NCI-H748 treated with DMSO at 0.1 percent for 48 hours (cell line): ENCODE data around the gene PLA2G3.

Source experiments
- DNase-seq: peaks from one replicate; lab custom pipeline; 2025; lab: John Stamatoyannopoulos, UW

The PLA2G3 gene

DNA sequence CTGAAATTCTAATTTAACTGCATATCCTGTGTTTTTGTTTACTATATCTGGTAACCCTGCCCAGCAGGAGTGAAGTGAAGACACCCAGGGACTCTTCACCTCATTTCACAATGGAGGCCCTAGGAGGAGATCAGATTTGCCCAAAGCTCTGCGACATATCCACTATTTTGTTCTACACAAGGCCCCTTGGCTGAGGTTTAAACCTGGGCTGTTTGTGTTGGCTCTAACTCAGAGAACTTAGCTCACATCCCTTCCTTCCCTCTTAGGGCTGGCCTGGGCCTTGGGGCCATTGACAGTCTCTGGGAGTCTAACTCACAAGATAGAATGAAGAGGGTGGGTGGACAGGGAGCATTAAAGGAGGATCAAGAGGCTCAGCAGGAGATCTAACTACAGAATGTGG lies 8.2 kb upstream of the PLA2G3 start:
- no peak for DNase-seq

DNA sequence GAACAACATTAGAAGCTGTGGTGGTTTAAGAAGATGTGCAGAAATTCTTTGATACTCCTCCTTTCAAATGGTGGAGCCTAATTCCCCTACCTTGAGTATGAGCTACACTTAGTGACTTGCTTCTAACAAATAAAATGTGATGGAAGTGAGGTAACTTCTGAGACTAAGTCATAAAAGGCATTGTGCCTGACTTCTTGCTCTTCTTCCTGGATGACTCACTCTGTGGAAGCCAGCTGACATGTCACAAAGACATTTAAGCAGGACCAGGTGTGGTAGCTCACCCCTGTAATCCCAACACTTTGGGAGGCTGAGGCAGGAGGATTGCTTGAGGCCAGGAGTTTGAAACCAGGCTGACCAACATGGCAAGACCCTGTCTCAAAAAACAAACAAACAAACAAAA lies 3.9 kb upstream of the PLA2G3 start:
- DNase-seq, result no peak

DNA sequence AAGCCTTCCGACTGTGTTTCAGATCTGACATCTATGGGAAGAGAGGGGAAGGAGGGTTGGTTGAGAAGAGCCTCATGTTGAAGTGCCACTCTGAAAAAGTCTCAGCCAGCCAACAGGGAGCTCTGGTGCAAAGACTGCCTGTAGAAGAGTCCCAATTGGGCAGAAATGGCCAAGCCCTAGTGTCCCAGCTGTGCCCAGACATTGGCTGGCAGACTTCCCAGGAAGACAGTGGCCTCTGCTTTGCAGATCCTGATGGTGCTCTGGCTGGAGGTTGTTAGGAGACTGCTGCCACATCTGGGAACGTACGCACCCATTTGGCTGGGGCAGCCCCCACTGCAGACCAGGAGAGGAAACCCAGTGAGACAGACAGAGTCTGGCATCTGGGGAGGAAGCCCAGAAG lies 3.2 kb upstream of the PLA2G3 start:
- DNase-seq, result no peak

DNA sequence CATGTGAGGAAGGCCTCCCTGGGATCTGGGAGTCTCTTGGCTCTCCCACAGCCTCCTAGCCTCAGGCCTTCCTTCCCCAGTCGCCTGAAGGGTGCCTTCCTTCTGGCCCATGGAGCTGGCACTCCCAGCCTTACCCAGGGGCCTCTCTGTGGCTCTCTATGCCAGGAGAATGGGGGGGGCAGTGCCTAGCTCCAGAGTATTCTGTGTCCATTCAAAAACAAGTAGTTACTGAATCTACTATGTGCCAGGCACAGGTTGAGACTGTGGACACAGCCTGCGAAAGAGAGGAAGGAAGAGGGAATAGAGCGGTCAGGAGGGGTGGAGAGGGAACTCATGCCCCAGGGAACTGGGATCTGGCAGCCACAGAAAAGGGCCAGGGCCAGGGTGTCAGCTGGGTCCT lies 2.7 kb upstream of the PLA2G3 start:
- no peak for DNase-seq

DNA sequence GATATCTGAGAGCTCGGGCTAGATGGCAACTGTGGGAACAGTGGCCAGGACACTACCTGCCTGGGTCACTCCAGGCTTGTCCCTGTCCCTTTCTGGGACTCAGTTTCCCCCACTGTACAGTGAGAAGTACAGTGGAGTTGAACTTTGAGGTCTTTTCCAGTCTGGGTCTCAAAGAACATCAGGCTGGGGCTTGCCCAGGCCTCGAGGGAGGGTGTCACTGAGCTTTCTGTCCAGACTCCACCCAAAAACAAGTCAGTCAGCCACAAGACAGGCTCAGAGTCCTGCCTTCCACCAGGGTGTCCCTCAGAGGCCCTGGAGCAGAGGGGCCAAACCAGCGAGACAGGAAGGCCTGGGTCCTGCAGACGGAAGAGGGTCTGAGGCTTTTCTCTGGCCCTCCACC lies 2.0 kb upstream of the PLA2G3 start:
- DNase-seq, result no peak

DNA sequence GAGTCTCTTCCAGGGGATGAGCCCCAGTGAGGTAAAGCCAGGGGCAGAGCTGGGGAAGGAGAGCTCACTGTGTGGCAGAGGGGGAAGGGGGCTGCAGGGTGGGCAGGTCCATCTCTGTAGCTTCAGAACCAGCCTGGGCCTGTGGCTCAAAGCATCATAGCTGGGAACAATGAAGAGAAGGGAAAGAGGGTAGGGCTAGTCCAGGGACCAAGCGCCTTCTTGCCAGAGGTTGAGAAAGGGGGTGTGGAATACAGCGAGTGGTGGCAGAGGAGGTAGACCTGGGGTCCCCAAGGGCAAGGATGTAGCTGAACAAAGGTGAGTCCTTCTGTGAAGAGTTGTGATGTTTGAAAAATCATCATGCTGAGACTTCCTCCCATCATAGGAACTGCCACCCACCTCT lies 1.2 kb upstream of the PLA2G3 start:
- DNase-seq, result no peak

DNA sequence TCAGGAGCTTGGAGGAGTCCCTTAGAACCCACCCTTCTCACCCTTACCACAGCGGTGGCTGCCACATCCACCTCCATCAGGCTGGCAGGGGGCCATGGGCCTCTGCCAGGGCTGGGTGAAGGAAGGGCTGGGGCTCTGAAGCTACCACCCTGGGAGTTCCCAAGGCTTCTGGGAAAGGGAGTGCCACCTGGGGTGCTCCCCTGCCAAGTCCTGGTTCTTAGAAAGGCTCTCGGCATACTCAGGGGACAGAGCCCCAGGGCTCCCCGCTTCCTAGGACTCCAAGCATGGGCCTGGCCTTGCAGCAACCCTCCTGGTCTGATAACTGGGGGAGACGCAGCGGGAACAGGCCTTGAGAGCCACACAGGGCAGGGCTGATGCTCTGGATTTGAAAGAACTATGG lies 438 bp upstream of the PLA2G3 start:
- no peak for DNase-seq

DNA sequence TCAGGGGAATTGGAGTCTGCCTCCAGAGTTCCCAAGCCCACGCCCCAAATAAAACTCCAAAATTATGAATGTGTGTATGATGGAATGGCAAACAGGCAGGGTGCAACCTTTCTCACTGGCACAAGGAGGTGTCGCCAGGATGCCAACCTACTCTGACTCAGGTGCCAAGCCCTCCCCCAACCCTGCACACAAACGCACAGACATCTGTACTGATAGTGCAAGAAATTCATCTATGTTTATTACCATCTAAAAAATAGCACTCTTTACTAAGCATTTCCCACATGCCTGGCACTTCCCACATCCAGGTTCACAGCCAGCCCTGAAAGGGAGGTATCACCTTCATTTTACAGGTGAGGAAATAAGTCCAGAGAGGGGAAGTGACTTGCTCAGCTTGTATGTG lies 1.2 kb downstream of the PLA2G3 start:
- DNase-seq, result no peak

DNA sequence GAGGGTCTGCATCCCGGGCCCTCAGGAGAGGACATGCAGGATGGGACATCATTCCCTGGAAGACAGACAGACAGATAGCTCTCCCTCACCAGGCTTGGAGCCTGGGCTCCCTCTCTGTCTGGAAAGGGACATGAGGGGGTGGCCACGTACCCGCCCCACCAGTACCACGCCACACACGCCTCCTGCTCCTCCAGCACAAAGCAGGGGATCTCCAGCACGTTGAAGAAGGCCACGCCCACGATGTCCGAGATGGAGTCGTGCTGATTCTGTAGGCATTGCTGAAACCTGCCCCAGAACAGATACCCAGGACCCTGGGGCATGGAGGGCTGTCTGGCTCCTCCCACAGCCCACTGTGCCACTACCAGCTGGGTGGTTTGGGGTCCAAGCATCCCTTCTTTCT lies 2.2 kb downstream of the PLA2G3 start:
- DNase-seq, result no peak

DNA sequence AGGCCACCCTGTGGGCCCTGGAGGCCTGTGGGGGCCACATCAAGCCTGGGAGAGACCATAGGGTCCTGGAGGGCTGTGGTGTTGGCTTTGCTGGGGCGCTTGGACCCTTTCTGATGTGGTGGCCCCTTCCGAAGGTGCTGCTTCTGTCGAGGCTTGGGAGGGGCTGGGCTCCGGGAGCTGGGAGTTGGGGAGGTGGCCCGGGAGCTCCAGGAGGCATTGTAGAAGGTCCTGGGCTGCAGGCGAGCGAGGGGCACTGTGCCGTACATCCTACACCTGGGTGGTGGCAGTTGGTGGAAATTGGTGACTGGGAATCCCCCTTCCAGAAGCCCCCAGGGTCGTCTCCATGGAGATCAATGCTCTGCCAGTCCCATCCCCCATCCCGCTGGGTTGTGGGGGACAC lies 2.6 kb downstream of the PLA2G3 start:
- no peak for DNase-seq

DNA sequence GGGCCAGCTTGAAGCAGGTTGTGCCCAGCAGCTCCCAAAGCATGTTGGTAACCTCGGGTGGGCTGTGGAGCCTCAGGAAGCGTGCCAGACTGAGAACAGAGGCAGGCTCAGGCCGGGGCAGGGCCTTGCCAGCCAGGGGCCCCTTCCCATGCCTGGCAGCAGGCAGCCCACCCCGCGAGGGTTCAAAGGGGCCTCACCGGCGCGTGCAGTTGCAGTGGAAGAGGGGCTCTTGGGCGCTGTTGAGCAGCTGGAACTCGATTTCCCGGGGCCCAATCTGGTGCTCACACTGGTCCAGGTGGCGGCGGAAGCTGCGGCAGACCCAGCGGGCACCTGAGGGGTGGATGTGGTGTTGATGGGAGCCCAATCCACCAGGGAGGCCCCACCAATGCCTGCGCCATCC lies 3.6 kb downstream of the PLA2G3 start:
- DNase-seq, result no peak

DNA sequence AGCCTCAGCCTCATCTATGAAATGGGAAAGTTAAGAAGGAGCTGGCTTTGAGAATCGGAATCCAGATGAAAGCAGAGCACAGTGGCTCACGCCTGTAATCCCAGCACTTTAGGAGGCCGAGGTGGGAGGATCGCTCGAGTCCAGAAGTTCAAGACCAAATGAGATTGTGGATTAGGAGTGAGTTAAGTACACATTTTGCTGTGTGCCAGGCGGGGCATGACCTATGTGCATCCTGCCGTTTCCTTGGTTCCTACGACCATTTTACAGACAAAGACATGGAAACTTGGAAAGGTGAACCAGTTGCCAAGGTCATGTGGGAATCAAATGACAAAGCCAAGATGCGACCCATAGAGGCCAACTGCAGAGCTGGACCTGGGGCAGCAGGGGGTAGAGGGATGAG lies 4.2 kb downstream of the PLA2G3 start:
- DNase-seq, result no peak

DNA sequence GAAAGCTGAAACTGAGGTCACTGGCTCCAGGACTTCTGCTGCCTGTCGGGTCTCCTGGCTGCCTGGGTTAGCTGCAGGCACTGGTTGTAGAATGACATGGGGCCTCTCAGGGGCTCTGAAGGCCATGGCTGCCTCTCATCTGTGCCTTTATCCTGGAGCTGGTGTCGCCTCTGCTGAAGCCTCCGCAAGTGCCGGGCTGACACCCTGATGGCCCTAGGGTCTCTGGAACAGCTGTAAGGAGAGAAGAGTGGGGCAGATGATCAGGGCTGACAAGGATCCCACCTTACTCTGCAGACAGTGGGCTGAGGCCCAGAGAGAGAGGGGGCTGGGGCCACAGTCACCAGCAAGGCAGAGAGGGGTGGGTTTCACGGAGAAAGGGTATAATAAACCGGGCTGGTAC lies 4.6 kb downstream of the PLA2G3 start:
- DNase-seq, result no peak

DNA sequence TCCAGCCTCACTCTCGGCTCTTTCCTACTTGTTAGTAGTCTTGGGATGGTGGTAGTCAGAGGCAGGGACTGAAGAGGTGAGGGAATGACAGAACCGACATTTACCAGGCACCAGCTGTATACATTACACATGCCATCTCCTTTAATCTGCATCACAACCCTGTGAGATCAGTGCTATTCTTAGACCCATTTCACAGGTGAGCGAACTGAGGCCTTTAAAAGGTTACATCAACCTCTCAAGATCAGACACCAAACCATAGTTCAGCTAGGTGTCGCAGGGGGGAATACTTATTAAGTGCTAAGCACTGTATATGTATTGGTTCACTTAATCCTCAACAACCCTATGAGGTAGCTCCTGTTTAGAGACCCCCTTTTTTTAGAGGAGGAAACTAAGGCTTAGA lies 5.6 kb downstream of the PLA2G3 start:
- DNase-seq, result no peak

DNA sequence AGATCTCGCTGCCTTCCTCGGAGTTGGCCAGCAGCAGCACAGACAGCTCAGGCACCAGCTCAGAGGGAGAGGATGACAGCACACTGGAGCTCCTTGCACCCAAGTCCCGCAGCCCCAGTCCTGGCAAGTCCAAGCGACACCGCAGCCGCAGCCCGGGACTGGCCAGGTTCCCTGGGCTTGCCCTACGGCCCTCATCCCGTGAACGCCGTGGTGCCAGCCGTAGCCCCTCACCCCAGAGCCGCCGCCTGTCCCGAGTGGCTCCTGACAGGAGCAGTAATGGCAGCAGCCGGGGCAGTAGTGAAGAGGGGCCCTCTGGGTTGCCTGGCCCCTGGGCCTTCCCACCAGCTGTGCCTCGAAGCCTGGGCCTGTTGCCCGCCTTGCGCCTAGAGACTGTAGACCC lies 6.4 kb downstream of the PLA2G3 start:
- no peak for DNase-seq

DNA sequence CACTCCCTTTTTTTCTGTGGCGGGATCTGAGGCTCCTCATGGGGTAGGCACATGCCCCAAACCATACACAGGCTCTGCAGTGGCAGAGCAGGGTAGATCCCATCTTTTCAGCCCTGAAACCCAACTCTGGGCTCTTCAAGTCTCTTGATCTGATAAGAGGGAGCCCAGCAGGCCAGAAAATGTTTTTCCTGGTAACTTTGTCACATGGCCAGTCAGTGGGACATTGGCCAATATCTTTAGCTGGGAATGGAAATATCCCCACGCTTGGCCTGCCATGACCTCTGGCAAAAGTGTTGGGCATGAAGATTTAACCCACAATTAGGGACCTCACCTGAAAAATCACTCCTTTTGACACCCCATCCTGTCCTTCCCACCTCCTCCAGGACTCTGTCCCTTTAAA lies 9.4 kb downstream of the PLA2G3 start:
- no peak for DNase-seq

DNA sequence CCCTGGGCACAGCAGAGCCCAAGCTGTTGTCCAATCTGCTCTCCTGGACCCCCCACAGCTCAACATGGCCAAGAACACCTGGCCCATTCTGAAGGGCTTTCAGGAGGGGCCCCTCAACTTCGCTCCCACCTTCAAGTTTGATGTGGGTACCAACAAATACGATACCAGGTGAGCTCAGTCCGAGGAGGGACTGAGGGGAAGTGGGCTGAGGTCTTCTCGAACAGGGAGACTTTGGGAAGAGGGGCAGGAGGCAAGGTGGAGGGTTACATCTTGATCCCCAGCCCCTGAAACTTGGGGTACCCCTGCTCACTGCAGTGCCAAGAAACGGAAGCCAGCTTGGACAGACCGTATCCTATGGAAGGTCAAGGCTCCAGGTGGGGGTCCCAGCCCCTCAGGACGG lies 12.2 kb downstream of the PLA2G3 start:
- DNase-seq, result no peak

DNA sequence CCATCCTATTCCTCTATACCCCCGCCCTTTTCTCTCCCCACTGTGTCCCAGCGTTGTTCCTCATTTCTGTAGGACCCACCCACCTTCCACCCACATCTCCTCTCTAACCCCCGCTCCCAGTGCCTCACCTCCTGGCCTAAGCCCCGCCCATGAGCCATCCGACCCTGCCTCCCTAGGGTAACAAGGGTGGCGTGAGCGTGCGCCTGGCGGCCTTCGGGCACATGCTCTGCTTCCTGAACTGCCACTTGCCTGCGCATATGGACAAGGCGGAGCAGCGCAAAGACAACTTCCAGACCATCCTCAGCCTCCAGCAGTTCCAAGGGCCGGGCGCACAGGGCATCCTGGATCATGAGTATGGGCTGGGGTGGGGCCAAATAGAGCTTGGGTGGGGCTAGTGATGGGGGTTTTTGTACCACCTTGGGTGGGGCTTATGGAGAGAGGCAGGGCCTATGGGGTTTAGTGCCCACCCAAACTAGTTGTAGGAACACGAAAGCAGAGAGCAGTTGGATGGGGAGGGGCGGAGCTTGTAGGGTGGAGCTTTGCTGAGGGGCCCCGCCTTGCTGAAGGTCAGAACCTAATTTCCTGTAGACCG lies 13.0 kb downstream of the PLA2G3 start:
- no peak for DNase-seq

DNA sequence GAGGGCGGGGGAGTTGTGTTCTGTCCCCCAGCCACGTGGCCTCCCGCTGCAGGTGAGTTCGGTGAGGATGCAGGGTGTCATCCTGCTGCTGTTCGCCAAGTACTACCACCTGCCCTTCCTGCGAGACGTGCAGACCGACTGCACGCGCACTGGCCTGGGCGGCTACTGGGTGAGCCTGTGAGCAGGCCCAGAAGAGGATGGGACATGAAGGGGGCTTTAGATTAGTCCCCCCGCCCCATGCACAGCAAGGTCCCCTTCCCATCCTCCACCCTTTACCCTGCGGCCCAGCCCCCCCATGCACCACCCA lies 13.5 kb downstream of the PLA2G3 start:
- DNase-seq, result no peak

DNA sequence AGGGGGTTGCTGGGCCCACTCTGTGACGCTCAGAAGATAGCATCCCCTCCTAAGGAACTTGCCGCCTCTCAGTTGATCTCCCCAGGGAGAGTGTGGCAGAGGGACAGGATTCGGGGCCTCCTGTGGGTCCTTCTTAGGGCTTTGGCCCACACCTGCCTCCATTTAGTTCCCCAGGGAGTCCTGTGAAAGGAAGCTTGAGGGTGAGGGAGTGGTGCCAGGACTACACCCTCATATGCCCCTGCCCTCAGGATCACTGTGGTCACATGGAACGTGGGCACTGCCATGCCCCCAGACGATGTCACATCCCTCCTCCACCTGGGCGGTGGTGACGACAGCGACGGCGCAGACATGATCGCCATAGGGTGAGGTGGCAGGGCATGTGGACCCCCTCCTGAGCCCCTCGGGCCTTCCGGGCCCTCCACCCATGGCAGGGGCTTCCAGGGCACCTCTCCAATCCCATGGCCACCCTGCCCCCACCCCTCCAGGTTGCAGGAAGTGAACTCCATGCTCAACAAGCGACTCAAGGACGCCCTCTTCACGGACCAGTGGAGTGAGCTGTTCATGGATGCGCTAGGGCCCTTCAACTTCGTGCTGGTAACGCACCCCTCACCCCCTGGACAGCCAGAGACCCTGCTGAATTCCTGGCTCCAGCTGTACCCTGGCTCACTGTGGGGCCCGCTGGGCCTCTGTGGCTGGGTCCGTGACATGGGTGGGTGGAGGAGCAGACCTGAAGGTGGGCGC lies 14.0 kb downstream of the PLA2G3 start:
- DNase-seq, result no peak

DNA sequence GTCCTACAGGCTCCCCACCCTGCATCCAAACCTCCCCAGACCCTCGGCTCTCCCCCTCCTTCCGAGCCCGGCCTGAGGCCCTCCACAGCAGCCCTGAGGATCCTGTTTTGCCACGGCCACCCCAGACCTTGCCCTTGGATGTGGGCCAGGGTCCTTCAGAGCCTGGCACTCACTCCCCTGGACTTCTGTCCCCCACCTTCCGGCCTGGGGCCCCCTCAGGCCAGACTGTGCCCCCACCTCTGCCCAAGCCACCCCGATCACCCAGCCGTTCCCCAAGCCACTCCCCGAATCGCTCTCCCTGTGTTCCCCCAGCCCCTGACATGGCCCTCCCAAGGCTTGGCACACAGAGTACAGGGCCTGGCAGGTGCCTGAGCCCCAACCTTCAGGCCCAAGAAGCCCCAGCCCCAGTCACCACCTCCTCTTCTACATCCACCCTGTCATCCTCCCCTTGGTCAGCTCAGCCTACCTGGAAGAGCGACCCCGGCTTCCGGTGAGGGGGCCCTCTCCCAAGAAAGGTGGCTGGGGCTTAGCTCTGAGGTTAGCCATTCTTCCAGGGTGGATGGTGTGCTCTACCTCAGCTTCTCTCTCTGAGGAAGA lies 14.7 kb downstream of the PLA2G3 start:
- no peak for DNase-seq

DNA sequence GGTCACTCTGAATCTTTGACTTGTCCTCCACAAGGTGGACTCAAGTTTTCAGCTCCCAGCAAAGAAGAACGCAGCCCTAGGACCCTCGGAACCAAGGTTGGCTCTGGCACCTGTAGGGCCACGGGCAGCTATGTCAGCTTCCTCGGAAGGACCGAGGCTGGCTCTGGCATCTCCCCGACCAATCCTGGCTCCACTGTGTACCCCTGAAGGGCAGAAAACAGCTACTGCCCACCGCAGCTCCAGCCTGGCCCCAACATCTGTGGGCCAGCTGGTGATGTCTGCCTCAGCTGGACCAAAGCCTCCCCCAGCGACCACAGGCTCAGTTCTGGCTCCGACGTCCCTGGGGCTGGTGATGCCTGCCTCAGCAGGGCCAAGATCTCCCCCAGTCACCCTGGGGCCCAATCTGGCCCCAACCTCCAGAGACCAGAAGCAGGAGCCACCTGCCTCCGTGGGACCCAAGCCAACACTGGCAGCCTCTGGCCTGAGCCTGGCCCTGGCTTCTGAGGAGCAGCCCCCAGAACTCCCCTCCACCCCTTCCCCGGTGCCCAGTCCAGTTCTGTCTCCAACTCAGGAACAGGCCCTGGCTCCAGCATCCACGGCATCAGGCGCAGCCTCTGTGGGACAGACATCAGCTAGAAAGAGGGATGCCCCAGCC lies 15.4 kb downstream of the PLA2G3 start:
- no peak for DNase-seq

DNA sequence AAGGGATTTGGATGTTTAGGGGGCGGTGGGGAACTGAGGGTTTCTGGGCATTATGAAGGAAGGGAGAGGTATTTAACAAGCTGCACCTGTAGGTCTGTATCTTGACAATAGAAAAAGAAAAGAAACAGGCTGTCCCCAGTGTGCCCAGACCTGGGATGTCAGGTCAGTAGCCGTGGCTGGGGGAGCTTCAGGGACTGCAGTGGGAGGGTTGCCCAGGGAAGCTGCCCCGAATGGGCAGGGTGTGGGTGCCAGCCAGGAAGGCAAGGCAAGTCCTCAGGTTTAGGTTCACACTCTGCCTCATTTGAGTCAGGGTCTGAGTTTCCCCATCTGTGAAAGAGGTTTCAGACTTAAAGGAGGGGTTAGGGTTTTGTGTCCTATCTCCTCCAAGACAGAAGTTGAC lies 16.0 kb downstream of the PLA2G3 start:
- no peak for DNase-seq

DNA sequence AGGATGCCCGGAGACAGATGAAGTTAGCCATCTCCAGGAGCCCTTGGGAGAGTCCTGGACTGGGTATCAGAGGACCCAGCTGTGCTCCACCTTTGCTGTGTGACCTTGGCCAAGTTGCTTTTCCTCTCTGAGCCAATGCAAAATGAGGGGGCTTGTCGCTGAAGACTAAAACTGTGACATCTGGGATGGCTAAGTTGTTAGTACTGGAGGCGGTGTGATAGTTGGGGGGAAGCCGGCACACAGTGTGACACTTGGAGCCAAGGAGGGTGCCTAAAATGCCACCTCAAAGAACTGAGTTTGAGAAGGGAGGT lies 17.1 kb downstream of the PLA2G3 start:
- no peak for DNase-seq
